ENCODE measurements around the gene MRM2.

Gene MRM2

DNA sequence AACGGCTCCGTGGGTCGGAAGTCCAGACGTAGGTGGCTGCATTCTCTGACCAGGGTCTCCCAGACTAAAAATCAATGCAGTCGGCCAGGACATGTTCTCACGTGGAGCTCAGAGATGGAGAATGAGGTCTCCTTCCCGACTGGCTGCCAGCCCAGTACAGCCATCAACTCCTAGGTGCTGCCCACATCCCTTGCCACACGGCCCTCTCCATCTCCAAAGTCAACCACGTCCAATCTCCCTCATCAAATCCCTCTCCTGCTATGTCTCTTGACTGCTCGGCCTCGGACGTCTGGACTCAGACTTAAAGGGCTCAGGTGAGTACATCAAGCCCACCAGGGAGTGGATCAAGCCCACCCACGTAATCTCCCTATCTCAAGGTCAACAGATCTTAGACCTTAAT lies 16.2 kb downstream of the MRM2 start:
- H3K27ac ChIP-seq = no peak overlapping the region

DNA sequence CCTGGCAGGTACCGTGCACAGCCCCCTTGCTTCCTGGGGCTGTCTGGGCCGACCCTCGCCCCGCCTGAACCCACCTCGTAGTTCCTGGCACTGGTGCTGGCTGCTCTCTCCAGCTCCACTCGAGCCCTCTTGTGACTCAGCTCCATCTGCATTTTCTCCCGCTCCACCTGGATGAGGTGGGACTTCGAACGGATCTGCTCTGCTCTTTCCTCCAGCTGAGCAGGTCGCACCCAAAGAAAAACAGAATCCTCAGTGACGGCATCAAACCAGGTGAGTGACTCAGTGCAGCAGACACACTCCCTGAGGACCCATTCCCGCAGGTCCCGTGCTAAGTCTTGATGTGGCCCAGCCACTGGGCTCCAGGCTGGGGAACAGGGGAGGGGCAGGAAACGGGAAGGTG lies 16.7 kb downstream of the MRM2 start:
- TF ChIP-seq, protein P1, sequence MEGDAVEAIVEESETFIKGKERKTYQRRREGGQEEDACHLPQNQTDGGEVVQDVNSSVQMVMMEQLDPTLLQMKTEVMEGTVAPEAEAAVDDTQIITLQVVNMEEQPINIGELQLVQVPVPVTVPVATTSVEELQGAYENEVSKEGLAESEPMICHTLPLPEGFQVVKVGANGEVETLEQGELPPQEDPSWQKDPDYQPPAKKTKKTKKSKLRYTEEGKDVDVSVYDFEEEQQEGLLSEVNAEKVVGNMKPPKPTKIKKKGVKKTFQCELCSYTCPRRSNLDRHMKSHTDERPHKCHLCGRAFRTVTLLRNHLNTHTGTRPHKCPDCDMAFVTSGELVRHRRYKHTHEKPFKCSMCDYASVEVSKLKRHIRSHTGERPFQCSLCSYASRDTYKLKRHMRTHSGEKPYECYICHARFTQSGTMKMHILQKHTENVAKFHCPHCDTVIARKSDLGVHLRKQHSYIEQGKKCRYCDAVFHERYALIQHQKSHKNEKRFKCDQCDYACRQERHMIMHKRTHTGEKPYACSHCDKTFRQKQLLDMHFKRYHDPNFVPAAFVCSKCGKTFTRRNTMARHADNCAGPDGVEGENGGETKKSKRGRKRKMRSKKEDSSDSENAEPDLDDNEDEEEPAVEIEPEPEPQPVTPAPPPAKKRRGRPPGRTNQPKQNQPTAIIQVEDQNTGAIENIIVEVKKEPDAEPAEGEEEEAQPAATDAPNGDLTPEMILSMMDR (conservative IDR thresholded peaks at IDR 0.05) = no peak
- H3K27ac ChIP-seq = no peak overlapping the region

More for the DNA sequence above, 16.2 kb downstream of the MRM2 start:
- TF ChIP-seq, protein P1 (conservative IDR thresholded peaks at IDR 0.05) = no peak

DNA sequence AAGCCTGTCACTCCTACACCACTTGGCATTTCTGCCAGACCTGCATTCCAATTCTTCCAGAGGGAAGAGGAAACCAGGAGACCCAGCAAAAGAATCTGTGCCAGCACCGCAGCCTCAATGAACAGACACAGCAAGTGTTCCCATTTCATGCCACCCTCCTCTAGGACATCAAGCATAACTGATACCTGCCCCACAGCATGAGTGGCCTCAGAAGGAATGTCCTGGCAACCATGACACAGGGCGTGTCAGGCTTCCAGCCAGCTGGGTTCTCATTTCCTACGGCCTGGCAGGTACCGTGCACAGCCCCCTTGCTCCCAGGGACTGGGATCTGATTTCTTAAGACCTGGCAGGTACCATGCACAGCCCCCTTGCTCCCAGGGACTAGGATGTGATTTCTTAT lies 17.1 kb downstream of the MRM2 start:
- no peak overlapping the region for H3K27ac ChIP-seq
- TF ChIP-seq, protein P1 (conservative IDR thresholded peaks at IDR 0.05) = no peak

DNA sequence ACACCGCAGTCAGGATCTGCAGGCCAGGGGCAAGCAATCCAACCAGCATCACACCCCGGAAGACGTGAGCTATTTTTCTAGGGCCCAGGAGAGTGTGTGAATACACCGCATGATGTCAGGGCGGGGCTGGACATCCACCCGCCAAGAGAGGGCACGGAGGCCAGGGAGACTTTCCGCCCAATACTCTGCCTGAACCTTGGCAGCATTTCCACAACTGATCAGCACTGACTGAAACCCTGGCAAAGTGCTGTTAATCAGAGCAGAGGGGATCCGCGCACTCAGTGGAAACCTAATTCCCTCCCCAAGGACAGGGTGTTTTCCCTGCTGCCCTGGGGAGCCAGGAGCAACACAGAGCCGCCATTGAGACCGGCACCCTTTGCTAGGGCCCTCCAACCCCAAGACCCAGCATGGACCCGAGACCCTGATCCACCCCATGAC lies 17.5 kb downstream of the MRM2 start:
- TF ChIP-seq, protein P1 (conservative IDR thresholded peaks at IDR 0.05) = no peak
- H3K27ac ChIP-seq = no peak overlapping the region

DNA sequence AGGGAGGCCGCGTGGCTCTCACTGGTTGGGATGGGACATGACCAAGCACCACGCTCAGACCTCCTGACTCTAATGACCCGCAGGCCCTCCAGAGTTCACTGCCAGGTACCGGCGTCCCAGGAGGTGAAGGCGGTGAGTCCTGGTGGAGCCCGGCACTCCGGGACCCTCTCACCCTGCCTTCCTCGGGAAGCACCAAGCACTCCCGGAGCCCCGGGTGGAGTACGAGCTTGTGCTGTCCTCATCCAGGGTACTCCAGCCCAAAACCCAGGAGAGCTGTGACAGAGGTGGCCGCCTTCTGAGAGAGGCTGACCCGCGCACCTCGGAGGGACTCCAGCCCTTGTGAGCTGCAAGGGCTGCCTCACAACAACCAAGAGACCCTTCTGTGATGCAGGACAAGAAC lies 18.7 kb downstream of the MRM2 start:
- TF ChIP-seq, protein P1 (conservative IDR thresholded peaks at IDR 0.05) = no peak
- H3K27ac ChIP-seq = no peak overlapping the region

DNA sequence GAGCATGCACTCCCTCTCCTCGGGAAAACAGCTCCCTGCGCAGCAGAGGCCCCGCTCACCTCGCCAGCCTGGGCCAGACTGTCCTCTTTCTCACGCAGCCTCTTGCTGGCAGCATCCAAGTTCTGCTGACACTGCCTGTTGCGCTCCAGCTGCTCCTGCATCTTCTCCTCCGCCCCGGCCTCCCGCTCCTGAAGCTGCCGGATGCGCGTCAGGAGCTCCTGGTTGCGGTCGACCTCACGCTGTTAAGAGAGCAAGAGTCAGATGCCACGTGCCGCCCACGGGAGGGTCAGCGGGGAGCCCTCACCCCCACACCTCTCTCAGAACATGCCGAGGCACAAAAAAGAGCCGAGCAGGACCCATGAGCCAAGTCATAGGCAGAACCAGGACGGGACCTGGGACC lies 19.5 kb downstream of the MRM2 start:
- TF ChIP-seq, protein P1 (conservative IDR thresholded peaks at IDR 0.05) = no peak
- no peak overlapping the region for H3K27ac ChIP-seq

DNA sequence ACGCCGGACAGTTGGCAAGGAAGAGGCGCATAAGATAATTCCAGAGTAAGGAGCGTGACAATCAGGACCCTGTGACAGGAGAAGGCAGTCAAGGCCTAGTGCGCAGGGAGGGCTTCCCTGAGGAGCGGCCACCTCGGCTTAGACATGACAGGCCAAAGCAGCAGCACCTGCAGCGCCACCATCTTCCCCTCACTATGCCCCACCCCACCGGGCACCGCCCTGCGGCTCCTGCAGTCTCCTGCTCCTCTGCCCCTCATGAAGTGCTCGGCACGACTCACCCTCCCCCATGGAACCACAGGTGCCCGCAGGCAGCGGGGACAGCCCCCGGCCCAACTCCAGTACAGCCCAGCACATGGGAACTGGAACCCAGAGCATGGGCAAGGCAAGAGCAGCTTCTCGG lies 21.1 kb downstream of the MRM2 start:
- no peak overlapping the region for H3K27ac ChIP-seq
- TF ChIP-seq, protein P1 (conservative IDR thresholded peaks at IDR 0.05) = no peak

DNA sequence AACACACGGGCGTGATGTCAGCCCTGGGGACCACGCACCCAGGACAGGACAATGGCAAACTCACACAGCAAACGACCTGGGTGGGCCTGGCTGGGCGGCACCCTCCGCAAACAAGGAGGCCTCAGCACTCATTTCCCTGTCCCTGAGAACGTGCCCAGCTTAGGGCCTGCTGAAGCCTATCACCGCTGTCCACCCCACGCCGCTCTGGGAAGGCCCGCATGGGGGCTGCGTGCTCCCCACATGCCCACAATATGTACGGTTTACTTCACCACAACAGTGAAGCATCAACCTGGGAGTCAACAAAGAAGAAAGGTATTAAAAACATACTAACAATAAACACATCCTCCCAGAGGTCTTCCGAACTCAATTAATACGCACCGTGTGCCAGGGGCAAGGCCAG lies 21.5 kb downstream of the MRM2 start:
- H3K27ac ChIP-seq = no peak overlapping the region
- TF ChIP-seq, protein P1 (conservative IDR thresholded peaks at IDR 0.05) = no peak
